K562 (cell line): ENCODE data around the gene MXRA7. TPM values are rescaled to one million over a fixed set of nuclear protein-coding genes. Genes with fewer than 3 reads are reported as not detected.

ENCODE experiments used
- CBX5 ChIP-seq: IDR thresholded peaks from 2 replicates; pipeline ENCODE4 v1.6.1; 2014; ENCODE audit warnings: low read depth, borderline replicate concordance
- MAFG ChIP-seq: fragments of 450-650 bp; conservative IDR thresholded peaks from 2 replicates; pipeline ENCODE4 v1.6.1; 2016; ENCODE audit warnings: missing genetic modification characterization, missing compliant biosample characterization
- NBN ChIP-seq: fragments of 450-650 bp; IDR thresholded peaks from 2 replicates; pipeline ENCODE4 v1.6.1; 2016; ENCODE audit warnings: low read depth, mild to moderate bottlenecking
- PCBP2 ChIP-seq: fragments of 200-400 bp; formaldehyde crosslinking; IDR thresholded peaks from 2 replicates; pipeline ENCODE4 v1.6.1; 2018; ENCODE audit warnings: low read length, low read depth, mild to moderate bottlenecking, moderate library complexity; ENCODE audit not compliant: poor library complexity, severe bottlenecking
- POLR2AphosphoS5 ChIP-seq: IDR thresholded peaks from 2 replicates; pipeline ENCODE4 v1.6.1; 2011; ENCODE audit warnings: mild to moderate bottlenecking, low read depth, low read length, moderate library complexity; ENCODE audit not compliant: control insufficient read depth, insufficient read depth
- SAFB ChIP-seq: fragments of 200-400 bp; formaldehyde crosslinking; IDR thresholded peaks from 2 replicates; pipeline ENCODE4 v1.6.1; 2017; ENCODE audit warnings: low read depth, low read length, borderline replicate concordance
- SP1 ChIP-seq: sonication (generic); formaldehyde crosslinking; IDR thresholded peaks from 2 replicates; pipeline ENCODE4 v1.8.1; 2022; ENCODE audit warnings: mild to moderate bottlenecking, missing genetic modification reagents
- THAP12 ChIP-seq: fragments of 250-450 bp; sonication (Bioruptor Pico); IDR thresholded peaks from 2 replicates; pipeline ENCODE4 v1.9.0; 2021; ENCODE audit warnings: mild to moderate bottlenecking, inconsistent platforms
- polyA plus RNA-seq, 8 experiments: library from polyadenylated mRNA; depleted of rRNA in 4 of 8; stranded (reverse) in 5 of 8; unstranded in 3 of 8; fragments of >200 nt; fragmentation: Nextera tagmentation in 2 of 8; fragmentation: Illumina TruSeq in 1 of 8; extraction: Ambion mirVana in 2 of 8; extraction: Trizol in 1 of 8; gene quantifications; 2 replicates each; pipeline versions ENCODE4 v1.2.1 to v1.2.3, GENCODE V29; 2011 to 2014; ENCODE audit warnings: inconsistent platforms in 1 of 8, missing spikeins in 1 of 8
- total RNA-seq, 7 experiments: library from RNA; depleted of rRNA in 6 of 7; stranded (reverse); fragments of >200 nt in 6 of 7; fragmentation: Illumina TruSeq in 2 of 7; extraction: Trizol in 2 of 7; gene quantifications; 2 replicates each; pipeline versions ENCODE4 v1.2.1 to v1.2.3, GENCODE V29; 2011 to 2021; ENCODE audit warnings: low replicate concordance in 1 of 7

The MXRA7 gene
- total and polyA plus RNA-seq, 9 of the 15 experiments (the other 6 are each of a cell fraction or from before 2014, with no cell fraction given): 2.6 to 38.4 (median 14.3) TPM

GRCh38 chr17:76737082-76737675 is 26.4 kb upstream of the MXRA7 start, which contains the start of gene SRSF2 (continued):
- TF ChIP-seq THAP12 (CRISPR knock-in tag): peak; percentile 95
- TF ChIP-seq POLR2AphosphoS5: peak; percentile 99
- no peak for TF ChIP-seq CBX5
- peak; percentile 97 for TF ChIP-seq SP1 (CRISPR knock-in tag)
- TF ChIP-seq MAFG (tag): peak; percentile 94
- TF ChIP-seq PCBP2: no peak
- peak; percentile 21 for TF ChIP-seq NBN
- TF ChIP-seq SAFB: peak; percentile 36; the same call in 1 of the 2 replicates
